GM19372 (cell line): Measurements from ENCODE around the gene AGBL3.
"Not testable (repeated sequence)": the region's sequence is repeated elsewhere in the genome, so short reads cannot be mapped to it uniquely, and the experiment has no call there.

Source experiments
- ATAC-seq: cut with Tn5 transposase; IDR thresholded peaks from one replicate; pipeline ENCODE4 v1.9.1; 2021; ENCODE audit warnings: mild to moderate bottlenecking, low read depth, moderate library complexity; ENCODE audit not compliant: unreplicated experiment

Gene AGBL3

DNA sequence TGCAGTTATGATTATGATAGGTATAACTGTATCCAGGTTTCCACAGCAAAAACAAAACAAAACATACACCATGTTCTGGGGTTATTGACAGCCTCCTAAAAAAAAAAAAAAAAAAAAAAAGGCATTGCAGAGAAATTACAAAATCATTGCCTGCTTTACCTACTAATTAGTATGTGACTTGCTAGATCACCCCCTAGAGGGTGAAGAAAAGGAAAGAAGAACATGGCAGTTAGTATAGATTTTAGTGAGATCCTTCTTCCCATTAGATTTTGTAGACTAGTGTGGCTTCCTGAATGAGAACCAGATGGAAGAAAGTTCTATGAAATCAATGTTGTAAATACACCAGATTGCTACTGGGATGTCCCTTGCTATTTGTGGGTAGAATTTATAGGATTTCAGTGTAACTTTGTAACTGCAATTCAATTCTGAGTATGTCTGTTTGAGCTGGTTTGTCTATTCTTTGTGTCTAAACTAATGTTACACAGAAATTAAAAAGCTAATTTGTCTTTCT is 24.0 kb upstream of the AGBL3 start:
- no peak for ATAC-seq

DNA sequence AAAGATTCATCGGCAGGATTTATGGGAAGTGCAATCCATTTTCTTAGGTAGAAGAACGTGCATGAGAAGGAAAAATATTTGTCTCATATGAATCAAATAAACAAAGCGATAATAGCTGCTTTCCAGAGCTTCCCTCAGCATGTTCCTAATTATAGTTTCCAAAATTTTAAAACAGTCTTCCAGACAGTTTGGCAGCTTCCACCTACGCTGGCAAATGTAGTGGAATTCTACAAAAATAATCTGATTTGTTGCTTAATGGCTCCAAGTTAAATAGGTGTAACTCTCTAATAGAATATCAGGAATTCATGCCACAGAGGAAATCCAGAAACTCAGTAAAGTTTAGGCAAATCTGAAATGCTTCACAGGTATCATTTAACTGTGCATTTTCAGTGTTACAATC is 23.3 kb upstream of the AGBL3 start:
- no peak for ATAC-seq

DNA sequence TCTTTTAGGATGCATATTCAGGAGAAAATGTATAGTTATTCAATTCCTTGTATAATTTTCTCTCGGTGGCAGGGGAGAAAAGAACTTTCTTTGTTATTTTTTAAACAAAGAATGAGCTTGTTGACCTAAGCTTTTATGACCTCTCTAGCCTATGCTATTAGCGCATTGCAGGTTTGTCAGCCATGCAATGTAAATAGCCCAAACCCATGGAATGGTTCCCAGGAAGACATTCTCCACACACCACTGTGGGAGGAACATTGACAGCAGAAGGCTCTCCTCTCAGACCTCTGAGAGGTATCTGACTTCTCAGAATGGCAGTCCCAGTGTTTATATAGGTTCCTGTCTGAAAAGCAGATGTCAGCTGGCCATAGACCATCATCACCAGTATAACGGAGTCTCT is 19.6 kb upstream of the AGBL3 start:
- ATAC-seq = no peak

DNA sequence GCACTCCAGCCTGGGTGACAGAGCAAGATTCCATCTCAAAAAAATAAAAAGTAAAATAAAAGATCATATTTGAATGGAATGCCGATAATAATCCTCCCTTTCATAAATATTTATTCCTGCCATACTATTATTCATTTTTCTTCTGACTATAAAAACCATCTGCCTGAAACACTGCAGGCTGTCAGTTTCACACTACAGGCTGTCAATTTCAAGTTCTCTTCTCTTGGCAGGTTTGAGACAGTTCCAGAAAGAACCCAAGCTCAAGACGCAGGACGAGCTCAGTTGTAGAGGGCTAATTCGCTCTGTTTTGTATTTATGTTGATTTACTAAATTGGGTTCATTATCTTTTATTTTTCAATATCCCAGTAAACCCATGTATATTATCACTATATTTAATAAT is 18.2 kb upstream of the AGBL3 start:
- no peak for ATAC-seq

DNA sequence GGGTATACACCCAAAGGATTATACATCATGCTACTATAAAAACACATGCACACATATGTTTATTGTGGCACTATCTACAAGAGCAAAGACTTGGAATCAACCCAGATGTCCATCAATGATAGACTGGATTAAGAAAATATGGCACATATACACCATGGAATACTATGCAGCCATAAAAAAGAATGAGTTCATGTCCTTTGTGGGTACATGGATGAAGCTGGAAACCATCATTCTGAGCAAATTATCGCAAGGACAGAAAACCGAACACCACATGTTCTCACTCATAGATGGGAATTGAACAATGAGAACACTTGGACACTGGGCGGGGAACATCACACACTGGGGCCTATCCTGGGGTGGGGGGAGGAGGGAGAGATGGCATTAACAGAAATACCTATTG is 4.7 kb upstream of the AGBL3 start:
- not testable (repeated sequence) for ATAC-seq

DNA sequence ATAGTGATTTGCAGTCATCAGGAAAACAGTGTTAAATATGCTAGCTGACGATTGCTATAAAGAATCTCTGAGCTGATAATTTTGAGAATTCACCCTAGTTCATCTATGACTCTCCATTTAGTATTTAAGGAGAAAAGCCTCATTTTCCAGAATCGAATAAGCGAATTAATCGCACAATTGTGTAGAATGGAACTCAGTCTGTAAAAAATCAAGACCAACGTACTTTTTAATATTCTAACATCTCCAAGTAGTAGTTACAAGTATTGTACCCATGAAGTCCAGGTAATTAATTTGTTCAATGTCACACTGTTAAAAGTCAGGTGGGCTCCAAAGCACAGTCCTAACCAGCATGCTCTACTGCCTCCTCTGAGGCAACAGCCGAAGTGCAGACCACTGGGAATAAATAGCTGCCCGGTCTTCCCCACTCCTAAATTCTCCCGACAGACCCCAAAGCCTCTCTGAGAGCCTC is 380 bp upstream of the AGBL3 start:
- ATAC-seq = peak; percentile 47

DNA sequence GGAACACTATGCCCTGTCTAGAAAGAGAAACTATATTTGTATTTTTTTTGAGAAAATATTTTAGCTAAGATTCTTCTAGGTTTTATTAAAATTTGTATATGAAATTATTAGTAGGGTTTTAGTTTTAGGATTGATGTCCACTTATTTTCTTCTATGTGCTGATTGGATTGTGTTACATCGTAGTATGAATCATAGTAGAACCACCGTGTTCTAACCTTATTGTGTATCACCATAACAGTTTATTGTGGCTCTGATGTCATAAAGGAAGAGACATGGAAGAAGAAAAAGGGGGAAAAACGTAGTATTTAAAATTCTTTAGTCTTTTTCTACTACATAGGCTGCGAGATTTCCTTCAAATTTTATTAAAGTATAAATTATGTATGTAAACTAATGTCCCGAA is 1.9 kb downstream of the AGBL3 start:
- ATAC-seq = no peak

DNA sequence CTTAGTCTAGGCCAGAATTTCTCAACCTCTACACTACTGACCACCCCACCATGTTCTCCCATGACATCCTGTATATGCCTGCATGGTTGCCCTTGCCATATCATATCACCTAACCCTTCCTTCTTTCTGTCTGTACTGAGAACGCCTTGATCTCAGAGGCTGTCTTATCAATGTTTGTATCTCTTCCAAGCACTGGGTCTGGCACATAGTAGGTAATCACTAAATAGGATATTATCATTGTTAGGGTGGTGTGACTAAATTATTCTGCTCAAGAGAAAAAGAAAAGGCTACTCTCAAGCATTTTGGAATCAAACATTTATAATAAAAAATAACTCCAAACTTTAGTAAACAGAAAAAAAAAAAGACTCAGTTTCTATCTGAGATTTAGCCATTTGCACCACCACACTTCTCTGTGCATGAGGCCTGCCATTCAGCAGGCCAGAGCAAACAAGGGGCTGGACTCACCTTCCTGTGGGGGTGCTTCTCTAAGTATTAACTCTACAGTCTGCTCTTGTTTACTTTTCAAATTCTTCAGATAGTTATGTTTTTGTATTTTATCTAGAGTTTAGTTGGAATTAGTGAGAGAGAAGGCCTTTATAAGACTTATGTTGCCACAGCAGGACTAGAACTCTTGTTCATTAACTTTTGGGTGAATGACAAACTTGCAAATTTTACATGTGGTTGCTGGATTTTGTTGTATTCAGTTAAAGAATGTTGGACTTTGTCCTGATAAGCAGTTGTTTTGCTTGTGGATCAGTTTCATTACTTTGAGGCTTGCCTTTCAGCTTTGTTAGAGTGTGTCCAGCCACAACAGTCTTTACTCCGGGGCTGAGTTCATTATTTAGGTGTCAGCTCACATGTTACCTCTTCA is 5.4 kb downstream of the AGBL3 start:
- ATAC-seq = no peak

DNA sequence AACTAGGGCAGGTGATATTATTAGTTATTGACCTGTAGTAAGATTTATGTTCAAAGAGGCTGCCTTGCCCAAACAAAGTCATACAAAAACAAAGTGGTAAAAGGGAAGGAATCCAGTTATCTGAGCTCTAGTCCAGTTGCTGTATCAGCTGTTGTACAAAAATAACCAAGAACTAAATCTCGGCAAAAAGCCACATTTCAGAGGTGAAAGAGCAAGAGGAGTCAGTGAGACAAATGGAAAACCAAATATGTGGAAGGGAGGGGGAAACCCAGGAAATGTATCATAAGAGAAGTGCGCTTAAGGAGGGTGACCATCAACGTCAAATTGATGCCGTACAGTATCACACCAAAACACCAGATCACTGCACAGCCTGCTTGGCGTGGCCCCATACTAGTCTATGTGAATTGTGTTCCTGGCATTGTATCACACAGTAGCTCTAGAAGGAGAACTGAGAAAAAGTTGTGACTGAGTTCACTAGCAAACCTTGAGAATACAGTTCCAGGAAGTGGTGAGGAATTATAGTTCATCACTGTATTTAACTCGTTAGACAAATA is 6.4 kb downstream of the AGBL3 start:
- ATAC-seq = peak; percentile 66

DNA sequence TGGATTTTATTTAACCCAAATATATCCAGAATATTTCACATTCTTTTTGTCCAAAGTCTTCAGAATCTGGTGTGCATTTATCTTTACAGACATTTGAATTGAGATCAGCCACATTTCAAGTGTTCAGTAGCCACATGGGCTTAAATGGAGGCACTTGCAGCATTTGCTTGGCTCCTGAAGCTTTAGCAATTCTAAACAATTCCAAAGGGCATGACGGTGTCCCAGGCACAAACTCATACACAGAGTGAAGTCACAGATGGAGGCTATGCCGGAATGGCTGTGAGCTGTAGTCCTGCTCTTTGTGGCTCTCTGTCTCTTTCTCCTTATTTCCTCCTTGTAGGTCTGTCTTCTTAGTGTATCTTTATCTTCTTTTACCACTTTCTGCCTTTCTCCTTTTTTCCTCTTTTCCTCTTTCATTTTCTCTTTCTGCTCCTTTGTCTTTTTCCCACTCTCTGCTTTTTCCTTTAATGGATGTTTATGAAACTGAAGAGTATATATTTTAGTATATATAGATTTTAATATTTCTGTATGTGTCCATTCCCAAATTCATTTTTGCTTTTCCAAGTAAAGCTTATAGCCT is 7.7 kb downstream of the AGBL3 start:
- no peak for ATAC-seq

DNA sequence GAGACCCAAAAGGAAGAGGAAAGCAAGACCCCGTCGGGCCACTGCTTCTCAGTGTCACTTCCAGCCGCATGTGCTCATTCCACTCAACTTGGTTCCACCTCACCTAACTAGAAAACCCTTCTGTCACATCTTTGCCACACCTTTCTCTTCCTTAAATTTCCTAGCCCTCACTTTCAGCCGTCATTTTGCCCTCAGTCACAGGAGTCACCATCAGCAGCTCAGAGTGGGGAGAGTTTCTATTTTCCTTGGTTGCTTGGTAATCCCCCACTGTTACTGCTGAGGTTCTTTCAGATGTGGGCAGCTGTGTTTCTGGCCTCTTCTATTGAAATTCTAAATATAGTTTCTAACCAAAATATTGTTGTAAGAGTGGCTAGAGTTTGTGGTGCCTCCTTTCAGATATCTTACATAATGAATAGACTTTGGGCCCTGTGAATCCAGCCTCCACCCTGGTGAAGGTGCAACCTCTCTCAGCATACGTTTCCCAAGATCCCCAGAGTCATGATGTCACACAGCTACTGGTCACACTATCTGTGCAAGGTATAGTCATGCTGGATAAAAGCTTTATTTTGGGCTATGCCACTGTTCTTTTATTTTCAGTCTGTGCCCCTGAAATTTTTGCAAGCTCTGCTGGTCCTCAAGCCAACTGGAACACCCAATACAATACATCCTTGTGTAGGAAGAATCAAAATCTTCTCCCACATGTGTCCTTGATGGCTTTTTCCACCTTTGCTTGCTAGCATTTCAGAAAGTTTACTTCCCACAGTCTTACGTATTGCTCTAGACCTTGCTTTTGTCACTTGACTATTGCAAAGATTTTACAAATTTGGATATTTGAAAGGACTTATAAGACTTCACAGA is 9.2 kb downstream of the AGBL3 start:
- peak; percentile 39 for ATAC-seq

DNA sequence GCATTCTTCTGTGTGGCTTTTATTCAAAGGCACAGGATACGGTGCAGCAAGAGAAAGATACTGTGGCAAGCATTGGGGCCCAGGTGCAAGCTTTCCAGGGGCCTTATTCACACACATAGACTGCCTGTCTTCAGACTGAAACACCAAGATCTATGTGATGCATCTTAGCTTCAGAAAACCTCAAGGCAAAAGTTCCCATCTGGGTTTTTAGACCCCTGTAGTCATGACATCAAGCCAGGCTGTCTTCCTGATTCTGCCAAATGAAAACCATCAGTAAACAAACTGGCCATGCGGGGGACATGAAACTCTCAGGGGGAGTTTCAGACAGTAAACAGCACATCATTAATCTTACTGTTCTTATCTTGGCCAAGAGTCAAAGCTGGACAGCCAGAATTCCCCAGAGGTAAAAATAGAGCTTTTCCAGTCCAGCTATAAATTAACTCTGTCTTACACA is 9.8 kb downstream of the AGBL3 start:
- ATAC-seq = peak; percentile 44

DNA sequence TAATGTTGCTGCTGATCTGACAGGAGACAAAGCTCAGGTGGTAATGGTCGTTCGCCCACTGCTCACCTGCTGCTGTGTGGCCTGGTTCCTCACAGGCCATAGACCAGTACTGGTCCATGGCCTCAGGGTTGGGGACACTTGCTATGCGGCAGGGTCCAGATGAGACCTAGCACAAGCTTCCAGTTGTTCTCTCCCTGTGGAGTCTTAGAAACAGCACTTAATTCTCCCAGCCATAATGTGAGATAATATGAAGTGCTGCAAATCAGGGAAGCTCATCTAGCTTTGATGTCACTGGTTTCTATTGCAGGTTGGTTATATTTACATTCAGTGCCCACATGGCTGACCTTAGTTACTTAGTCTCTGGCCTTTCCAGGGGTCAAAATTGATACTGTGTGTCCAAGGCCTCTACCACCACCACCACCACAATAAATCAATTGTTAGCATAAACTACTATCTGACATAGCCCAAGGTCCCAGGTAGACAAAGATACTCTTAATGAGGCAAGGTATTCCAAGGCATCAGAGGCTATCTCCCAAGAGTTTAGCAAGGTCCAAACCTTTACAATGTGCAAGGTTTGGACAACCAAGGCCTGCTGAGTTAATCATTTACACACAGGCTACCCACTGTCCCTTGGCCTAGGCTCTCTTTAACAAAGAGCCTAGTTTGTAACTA is 11.0 kb downstream of the AGBL3 start:
- no peak for ATAC-seq

DNA sequence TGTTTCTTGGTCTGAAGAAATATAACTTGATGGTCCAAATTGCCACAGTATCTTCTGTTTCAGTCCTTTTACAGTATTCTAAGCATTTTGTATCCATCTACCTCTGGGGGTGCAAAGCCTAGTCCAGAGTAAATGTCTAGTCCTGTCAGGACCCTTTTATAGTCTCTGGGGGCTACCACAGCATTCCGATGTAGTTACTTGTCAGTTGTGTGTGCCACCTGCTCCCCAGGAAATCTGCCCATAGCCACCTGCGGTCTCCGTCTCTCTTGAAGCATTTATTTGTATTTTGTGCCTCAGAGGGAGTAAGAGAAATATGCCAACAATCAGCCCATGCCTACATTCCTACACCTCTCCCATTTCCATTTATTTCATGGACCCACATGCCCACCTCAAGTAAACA is 12.8 kb downstream of the AGBL3 start:
- ATAC-seq = no peak

DNA sequence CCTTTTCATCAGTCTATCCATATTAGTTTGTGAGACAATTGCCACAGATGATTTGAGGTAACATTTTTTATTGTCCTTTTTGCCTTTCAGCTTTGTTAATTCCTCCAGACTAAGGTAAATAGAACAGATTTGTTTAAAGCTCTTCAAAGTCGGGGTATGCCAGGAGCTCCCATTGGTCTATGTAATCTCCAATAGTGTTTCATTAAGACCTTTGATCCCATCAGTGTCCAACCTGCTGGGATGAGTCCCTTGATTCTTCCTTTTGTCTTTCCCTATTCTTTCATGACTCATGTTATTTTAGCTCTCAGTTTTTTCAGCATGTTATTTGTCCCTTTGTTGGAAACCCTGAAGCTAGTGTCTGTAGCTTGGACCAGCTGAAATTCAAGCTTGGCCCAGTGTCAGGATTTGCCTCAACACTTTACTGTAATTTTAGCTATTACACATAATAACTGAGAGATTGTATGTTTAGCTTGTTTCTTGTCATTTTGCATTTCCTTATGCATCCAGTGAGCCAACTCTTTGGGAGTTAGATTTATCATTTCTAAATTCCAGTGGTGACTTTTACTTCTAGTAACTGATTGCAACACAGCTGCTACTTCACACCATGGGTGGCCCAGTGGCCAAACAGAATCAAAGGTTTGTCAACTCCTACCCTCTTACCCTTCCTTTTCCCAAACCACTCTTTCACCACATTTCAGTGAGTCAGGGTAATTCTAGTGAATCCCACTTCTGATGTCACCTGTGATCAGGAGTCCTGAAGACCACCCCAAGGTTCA is 15.3 kb downstream of the AGBL3 start:
- no peak for ATAC-seq

DNA sequence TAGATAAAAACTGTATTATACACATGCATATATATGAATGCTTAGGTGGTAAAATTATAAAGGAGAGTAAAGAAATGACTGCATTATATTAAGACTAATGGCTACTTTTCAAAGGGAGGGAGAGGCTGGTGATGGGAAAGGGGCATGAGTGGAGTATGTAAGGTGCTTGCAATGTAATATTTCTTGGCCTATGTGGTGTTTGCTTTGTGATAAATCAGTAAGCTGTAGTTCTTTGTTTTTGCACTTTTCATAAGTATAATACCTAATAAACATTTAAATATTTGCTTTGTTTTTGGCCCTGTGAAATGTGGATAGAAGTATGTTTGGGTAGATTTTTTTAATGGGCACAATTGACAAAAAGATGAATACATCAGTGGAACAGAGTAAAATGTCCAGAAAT is 25.9 kb downstream of the AGBL3 start:
- no peak for ATAC-seq

DNA sequence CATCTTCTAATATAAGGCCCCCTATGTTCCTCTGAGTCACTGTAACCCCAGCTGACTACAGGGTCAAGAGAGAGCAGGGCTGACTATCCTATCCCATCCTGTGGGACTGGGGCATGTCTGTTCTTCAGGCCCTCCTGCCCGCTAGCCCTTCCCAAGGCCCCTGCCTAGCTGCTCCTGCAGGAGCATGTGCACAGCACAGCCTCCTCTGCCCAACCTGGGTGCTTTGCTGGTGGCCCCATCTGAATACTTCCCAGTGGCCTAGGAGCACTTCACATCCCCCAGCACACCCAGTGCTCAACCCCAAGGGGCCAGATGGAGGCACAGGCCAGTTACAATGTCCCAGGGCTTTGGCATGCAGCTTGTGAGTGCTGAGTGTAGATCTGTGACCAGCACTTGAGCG is 37.3 kb downstream of the AGBL3 start:
- ATAC-seq = no peak

DNA sequence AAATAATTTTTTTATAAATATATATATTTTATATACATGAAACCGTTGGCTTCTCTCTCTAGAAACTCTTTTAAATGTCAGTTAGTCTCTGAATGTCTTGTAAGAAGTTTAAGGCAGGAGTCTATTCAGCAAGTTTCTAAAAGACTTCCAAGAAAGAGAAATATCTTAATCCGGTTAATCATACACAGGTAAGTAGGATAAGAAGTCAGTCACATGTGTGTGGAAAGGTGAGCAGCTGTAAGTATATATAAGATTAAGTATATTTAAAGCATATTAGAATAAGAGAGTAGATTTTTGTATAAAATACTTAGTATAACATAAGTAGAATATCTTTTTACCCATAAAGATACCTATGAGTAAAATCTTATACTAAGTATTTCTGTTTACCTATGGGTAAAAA is 48.9 kb downstream of the AGBL3 start:
- ATAC-seq = no peak

DNA sequence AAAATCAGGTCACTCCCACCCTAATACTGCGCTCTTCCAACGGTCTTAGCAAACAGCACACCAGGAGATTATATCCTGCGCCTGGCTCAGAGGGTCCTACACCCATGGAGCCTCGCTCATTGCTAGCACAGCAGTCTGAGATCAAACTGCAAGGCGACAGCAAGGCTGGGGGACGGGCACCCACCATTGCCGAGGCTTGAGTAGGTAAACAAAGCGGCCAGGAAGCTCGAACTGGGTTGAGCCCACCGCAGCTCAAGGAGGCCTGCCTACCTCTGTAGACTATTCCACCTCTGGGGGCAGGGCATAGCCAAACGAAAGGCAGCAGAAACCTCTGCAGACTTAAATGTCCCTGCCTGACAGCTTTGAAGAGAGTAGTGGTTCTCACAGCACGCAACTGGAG is 80.7 kb downstream of the AGBL3 start:
- ATAC-seq = not testable (repeated sequence)
